Measurements from ENCODE around the gene MAP3K5.
"Not testable (repeated sequence)": the region's sequence is repeated elsewhere in the genome, so short reads cannot be mapped to it uniquely, and the experiment has no call there.

The MAP3K5 gene

GRCh38 chr6:136717716-136717990 lies 74.6 kb downstream of the MAP3K5 start:
- DNase-seq, result no peak

GRCh38 chr6:136716917-136717715 lies 75.2 kb downstream of the MAP3K5 start:
- DNase-seq, result no peak

- DNase-seq, result not testable (repeated sequence)
These were observed 79.6 kb downstream of the MAP3K5 start for GRCh38 chr6:136712642-136713041.

- no peak for DNase-seq
These were observed 80.6 kb downstream of the MAP3K5 start for GRCh38 chr6:136711644-136712043.

- no peak for DNase-seq
These were observed 81.3 kb downstream of the MAP3K5 start for GRCh38 chr6:136710877-136711552.

GRCh38 chr6:136709429-136709828 lies 82.8 kb downstream of the MAP3K5 start:
- DNase-seq, result no peak

- DNase-seq, result no peak
These were observed 85.8 kb downstream of the MAP3K5 start for GRCh38 chr6:136706430-136706829.

- no peak for DNase-seq
These were observed 88.9 kb downstream of the MAP3K5 start for GRCh38 chr6:136703331-136703865.

- no peak for DNase-seq
These were observed 91.2 kb downstream of the MAP3K5 start for GRCh38 chr6:136701045-136701444.

- DNase-seq, result no peak
These were observed 92.9 kb downstream of the MAP3K5 start for GRCh38 chr6:136699358-136699757.

- DNase-seq, result no peak
These were observed 95.4 kb downstream of the MAP3K5 start for GRCh38 chr6:136696783-136697364.

GRCh38 chr6:136696238-136696637 lies 96.0 kb downstream of the MAP3K5 start:
- DNase-seq, result no peak

- no peak for DNase-seq
These were observed 96.9 kb downstream of the MAP3K5 start for GRCh38 chr6:136695412-136695811.

GRCh38 chr6:136693090-136693489 lies 99.2 kb downstream of the MAP3K5 start:
- DNase-seq, result no peak

GRCh38 chr6:136687894-136688293 lies 104.4 kb downstream of the MAP3K5 start:
- DNase-seq, result not testable (repeated sequence)

- no peak for DNase-seq
These were observed 106.7 kb downstream of the MAP3K5 start for GRCh38 chr6:136685540-136686108.

GRCh38 chr6:136684466-136684865 lies 107.8 kb downstream of the MAP3K5 start:
- no peak for DNase-seq

GRCh38 chr6:136683209-136683941 lies 108.9 kb downstream of the MAP3K5 start:
- no peak for DNase-seq

GRCh38 chr6:136682292-136682691 lies 110.0 kb downstream of the MAP3K5 start:
- DNase-seq, result no peak

GRCh38 chr6:136677822-136678221 lies 114.5 kb downstream of the MAP3K5 start:
- DNase-seq, result no peak

GRCh38 chr6:136677344-136677743 lies 114.9 kb downstream of the MAP3K5 start:
- no peak for DNase-seq

GRCh38 chr6:136676075-136676474 lies 116.2 kb downstream of the MAP3K5 start:
- no peak for DNase-seq

GRCh38 chr6:136673571-136673970 lies 118.7 kb downstream of the MAP3K5 start:
- DNase-seq, result no peak
